GM21737 (cell line): ENCODE data around the gene CCNA2.

Experiments used
- ATAC-seq: cut with Tn5 transposase; IDR thresholded peaks from one replicate; pipeline ENCODE4 v1.9.1; 2021; ENCODE audit warnings: mild to moderate bottlenecking, moderate library complexity; ENCODE audit not compliant: unreplicated experiment

Gene CCNA2

GRCh38 chr4:121777625-121778024 lies 46.1 kb downstream of the CCNA2 start:
- ATAC-seq = no peak

GRCh38 chr4:121776610-121777401 lies 46.9 kb downstream of the CCNA2 start:
- ATAC-seq = no peak

DNA sequence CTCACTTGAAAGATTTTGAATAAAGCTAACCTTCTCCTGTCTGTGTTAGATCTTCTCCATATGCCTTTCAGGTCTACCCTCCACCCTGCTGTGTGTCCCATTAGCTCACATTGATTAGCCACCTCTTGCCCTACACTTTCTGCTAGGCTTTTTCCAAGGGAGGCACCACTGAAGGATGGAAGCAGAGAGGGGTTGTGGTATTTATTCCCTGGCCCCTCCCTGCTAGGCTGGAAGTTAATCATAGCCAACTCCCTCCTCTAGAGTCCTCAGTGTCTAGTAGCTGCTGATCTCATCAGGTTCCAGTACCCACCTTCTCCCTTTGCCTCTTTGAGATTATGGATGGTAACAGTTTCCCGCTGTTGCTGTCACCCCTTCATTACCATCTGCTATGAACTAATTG lies 49.8 kb downstream of the CCNA2 start:
- no peak for ATAC-seq

DNA sequence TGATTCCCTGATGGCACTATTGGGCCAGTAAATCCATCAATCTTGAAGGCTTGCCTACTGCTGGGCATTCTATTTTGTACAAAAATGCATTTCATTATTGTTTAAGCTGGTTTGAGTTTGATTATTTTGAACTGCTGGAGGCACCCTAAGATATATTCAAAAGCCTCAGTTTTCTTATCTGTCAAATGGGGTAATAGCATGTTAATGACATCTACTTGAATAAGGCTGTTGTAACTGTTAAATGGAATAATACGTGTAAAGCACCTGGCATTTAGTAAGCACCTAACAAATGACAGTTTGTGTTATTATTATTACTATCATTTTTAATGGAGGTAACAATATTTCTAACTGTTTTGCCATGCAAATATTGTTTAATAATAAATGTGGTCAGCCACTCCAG lies 51.8 kb downstream of the CCNA2 start:
- ATAC-seq = no peak

DNA sequence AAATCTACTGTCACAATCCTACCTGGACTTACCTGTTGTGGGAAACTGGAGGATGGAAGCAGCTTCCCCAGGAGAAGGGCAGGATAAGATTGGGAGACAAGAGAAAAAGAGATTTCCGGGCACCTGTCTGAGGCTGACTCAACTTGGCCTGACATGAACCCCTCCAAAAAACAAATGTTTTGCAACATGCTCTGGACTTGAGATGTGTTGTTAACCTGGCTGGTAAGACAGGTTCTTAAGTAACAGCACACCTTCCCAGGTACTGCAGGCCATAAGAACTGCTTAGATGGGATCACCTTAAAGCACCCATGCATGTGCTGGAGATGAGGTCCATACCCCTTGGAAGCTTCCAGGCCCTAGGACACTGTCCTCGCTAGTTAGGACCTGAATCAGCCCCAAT lies 54.3 kb downstream of the CCNA2 start:
- no peak for ATAC-seq

- ATAC-seq = no peak
Observed at GRCh38 chr4:121767166-121767565, 56.5 kb downstream of the CCNA2 start.
